Progenitor cell of endocrine pancreas (in vitro differentiated cells): Measurements from ENCODE around the gene DDX55. TPM values are rescaled to one million over a fixed set of nuclear protein-coding genes. Genes with fewer than 3 reads are reported as not detected.

Experiments
- DNase-seq: peaks from one replicate; pipeline ENCODE4 v3.0.0; 2021; ENCODE audit warnings: low spot score; ENCODE audit not compliant: unreplicated experiment
- H3K27ac Mint-ChIP-seq: 2 replicates; pipeline ENCODE4 v1.8.0; 2021; ENCODE audit warnings: mild to moderate bottlenecking, moderate library complexity, mixed read lengths
- H3K27me3 Mint-ChIP-seq: 2 replicates; pipeline ENCODE4 v1.8.0; 2021; ENCODE audit warnings: mixed read lengths
- H3K36me3 Mint-ChIP-seq: 2 replicates; pipeline ENCODE4 v1.8.0; 2022; ENCODE audit warnings: mixed read lengths; ENCODE audit not compliant: insufficient read depth
- H3K4me1 Mint-ChIP-seq: 2 replicates; pipeline ENCODE4 v1.8.0; 2021; ENCODE audit warnings: low read depth, mixed read lengths
- H3K4me3 Mint-ChIP-seq: 2 replicates; pipeline ENCODE4 v1.8.0; 2021; ENCODE audit warnings: low read depth, mild to moderate bottlenecking, moderate library complexity, mixed read lengths
- H3K9me3 Mint-ChIP-seq: 2 replicates; pipeline ENCODE4 v1.8.0; 2021; ENCODE audit warnings: low read depth, mixed read lengths
- total RNA-seq: library from RNA; stranded (reverse); gene quantifications from 2 replicates; pipeline ENCODE4 v1.2.1, GENCODE V29; 2021
- TF ChIP-seq, protein P1 (sequence below): fragments of 200-600 bp; sonication (generic); IDR thresholded peaks from one replicate; pipeline ENCODE4 v1.5.0; 2021; ENCODE audit warnings: antibody characterized with exemption, mild to moderate bottlenecking; ENCODE audit not compliant: unreplicated experiment

DDX55 gene
- total RNA-seq, 1 donor from 2014 or later = 33.0 TPM

DNA sequence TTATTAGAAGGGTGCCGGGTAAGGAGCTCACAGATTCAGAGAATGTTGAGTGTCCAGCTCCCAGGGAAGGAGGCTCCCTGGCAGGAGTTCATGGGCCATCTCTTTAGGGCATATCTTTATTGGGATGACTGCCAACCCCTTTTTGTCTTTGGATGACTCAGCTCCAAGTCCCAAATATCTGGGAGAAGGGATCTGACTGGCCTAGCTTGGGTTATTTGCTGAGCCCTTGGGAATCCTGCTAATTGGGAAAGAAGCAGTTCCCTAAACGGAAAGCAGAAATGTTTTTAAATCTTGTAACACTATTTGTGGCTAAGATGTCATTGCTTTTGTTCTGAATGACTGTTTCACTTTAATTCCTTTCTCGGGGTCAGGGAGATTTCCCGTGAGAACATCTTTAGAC lies 12.6 kb downstream of the DDX55 start:
- no peak for DNase-seq
- TF ChIP-seq, protein P1, sequence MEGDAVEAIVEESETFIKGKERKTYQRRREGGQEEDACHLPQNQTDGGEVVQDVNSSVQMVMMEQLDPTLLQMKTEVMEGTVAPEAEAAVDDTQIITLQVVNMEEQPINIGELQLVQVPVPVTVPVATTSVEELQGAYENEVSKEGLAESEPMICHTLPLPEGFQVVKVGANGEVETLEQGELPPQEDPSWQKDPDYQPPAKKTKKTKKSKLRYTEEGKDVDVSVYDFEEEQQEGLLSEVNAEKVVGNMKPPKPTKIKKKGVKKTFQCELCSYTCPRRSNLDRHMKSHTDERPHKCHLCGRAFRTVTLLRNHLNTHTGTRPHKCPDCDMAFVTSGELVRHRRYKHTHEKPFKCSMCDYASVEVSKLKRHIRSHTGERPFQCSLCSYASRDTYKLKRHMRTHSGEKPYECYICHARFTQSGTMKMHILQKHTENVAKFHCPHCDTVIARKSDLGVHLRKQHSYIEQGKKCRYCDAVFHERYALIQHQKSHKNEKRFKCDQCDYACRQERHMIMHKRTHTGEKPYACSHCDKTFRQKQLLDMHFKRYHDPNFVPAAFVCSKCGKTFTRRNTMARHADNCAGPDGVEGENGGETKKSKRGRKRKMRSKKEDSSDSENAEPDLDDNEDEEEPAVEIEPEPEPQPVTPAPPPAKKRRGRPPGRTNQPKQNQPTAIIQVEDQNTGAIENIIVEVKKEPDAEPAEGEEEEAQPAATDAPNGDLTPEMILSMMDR = no peak
- Mint-ChIP-seq H3K9me3 (no peaks in the 10 kb centered on the region), H3K27me3 (no peaks in the 10 kb centered on the region), H3K27ac (no peak overlapping the region), H3K4me1 (no peaks in the 10 kb centered on the region), H3K4me3 (no peak overlapping the region), H3K36me3 (peaks cover 29% of the 10 kb centered on the region)

DNA sequence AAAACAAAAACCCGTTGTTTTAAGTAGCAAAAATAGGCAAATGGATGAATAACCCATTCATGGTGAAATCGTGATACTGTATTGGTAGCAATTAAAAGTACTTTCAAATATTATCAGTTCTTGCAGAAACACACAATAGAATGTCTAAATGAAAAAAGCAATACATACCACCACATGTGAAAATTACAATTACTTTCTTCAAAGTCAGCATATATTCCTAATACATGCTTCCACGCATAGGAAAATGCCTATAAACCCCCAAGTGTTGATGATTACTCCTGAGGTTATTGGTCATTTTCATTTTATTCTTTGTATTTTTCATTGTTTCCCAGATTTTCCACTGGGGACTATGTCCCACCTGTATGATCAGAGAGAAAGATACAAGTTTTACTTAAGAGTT lies 15.2 kb downstream of the DDX55 start:
- Mint-ChIP-seq H3K9me3 (no peaks in the 10 kb centered on the region), H3K27me3 (no peaks in the 10 kb centered on the region), H3K36me3 (peaks cover 36% of the 10 kb centered on the region), H3K4me3 (no peak overlapping the region), H3K27ac (no peak overlapping the region), H3K4me1 (no peaks in the 10 kb centered on the region)
- TF ChIP-seq, protein P1 = no peak
- DNase-seq = no peak

DNA sequence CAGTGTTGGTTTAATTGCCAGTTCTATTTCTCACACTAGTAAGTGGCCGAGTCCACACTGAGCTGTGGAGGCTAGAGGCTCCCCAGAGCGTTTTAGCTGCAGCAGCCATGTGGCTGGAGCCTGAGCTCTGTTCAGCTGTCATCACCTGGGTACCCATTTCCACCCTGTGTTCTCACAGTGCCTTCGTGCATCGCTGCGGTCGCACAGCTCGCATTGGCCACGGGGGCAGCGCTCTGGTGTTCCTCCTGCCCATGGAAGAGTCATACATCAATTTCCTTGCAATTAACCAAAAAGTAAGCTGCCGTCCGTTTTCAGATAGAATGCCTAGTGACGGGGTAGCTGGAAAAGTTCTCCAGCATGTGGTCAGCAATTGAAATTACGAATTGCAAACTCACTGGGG lies 15.7 kb downstream of the DDX55 start:
- H3K36me3 Mint-ChIP-seq = peaks cover 32% of the 10 kb centered on the region

DNA sequence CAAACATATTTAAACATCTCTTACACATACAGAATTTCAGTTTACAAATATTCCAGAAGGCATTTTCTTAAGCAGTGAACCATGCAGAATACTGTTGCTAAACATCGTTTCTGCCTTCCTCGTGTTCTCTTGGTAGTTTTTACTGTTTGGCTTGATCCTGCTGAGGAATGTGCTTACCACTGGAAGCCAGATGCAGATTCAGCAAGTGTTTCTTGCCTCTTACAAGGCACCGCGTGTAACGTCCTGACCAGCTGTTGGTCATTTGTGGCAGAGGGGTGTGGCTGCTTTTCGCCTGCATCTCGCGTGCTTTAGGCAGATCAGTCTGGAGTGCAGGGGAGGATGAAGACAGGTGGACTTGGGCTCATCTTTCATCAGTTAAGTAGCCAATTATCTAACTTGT lies 19.2 kb downstream of the DDX55 start:
- Mint-ChIP-seq H3K27ac (no peak overlapping the region), H3K27me3 (no peaks in the 10 kb centered on the region), H3K4me1 (no peaks in the 10 kb centered on the region), H3K36me3 (peaks cover 34% of the 10 kb centered on the region), H3K9me3 (no peaks in the 10 kb centered on the region), H3K4me3 (no peak overlapping the region)
- no peak for DNase-seq
- TF ChIP-seq, protein P1 = no peak

More for the DNA sequence above, 15.7 kb downstream of the DDX55 start:
- H3K27me3 Mint-ChIP-seq = no peaks in the 10 kb centered on the region
- no peaks in the 10 kb centered on the region for H3K4me1 Mint-ChIP-seq
- H3K9me3 Mint-ChIP-seq = no peaks in the 10 kb centered on the region
- no peak for DNase-seq
- H3K27ac Mint-ChIP-seq = no peak overlapping the region
- H3K4me3 Mint-ChIP-seq = no peak overlapping the region
- TF ChIP-seq, protein P1 = no peak

DNA sequence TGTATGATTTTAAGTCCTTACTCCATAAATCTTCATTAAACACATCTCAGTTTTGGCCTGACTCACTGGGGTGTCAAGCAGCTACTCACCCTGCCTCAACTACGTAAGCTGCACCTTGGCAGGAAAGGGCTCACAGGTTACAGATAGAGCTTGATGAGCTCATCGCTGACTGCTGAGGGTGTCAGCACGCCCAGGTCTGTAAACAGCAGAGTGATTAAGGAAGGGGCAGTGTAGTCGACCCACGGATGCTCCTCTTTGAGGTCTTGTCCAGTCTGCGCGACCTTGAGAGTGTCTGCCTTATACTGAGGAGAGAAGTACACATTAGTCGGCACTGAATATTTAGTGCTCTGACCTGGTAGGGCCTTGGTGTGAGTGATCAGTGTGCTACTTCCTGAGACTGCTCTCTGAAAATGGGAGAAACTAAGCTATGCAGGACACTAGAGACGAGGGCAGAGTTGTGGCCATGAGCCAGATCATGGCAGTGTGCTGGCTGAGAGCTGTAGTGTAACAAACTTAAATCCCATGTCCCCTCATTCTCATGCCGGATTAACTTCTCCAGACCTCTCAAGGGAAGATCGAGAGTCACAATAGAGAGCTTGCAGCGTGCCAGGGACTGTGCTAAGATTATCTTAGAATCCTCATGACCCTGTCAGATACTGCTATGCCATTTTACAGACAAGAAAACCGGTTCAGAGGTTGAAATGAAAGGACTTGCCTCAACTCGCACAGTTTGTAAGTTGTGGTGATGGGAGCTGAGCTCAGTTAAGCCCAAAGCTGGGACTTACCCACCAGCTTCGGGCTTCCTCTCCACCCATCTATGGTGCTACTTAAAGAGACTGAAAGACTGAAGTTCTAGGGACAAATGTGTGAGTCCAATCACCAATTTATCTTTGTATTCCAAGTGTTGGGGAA lies 20.0 kb downstream of the DDX55 start:
- Mint-ChIP-seq H3K36me3 (peaks cover 40% of the 10 kb centered on the region), H3K27ac (peak overlapping the region; percentile 57), H3K4me1 (no peaks in the 10 kb centered on the region), H3K27me3 (no peaks in the 10 kb centered on the region), H3K9me3 (no peaks in the 10 kb centered on the region), H3K4me3 (no peak overlapping the region)
- TF ChIP-seq, protein P1 = no peak
- no peak for DNase-seq
